HepG2 (cell line): ENCODE data around the gene REC114. TPM values are rescaled to one million over a fixed set of nuclear protein-coding genes. Genes with fewer than 3 reads are reported as not detected.

Source experiments
- ATAC-seq: fragments of 200-7000 bp; cut with Tn5 transposase; 3 replicates; pipeline ENCODE4 v1.9.1; 2020; ENCODE audit warnings: mild to moderate bottlenecking, moderate library complexity
- BruUV-seq: library from RNA; stranded (reverse); fragments of 400-500 nt; replicated peaks from 2 replicates; lab custom pipeline; 2021; lab: Mats Ljungman, UMichigan
- CTCF ChIA-PET: fragments of 300-600 bp; formaldehyde crosslinking; extraction: SDS; loops from one replicate; lab custom pipeline; 2021; ENCODE audit warnings: low total read pairs, inconsistent platforms, low intra/inter-chr PET ratio; lab: Yijun Ruan, JAX
- POLR2A ChIA-PET: fragments of 350-600 bp; sonication (Branson Sonifier 250); formaldehyde crosslinking; loops from one replicate; lab custom pipeline; 2020; ENCODE audit warnings: antibody characterized with exemption, inconsistent platforms; lab: Yijun Ruan, JAX
- DNase-seq: peaks from one replicate; pipeline ENCODE4 v3.0.0-alpha.2; 2015; ENCODE audit warnings: low spot score
- FAIRE-seq: peaks from 3 replicates; lab custom pipeline; 2011; peaks lifted over from hg19 to GRCh38; lab: Jason Lieb, UNC
- H2AFZ ChIP-seq: one replicate; pipeline ENCODE4 v1.6.1; 2011; ENCODE audit warnings: low read length, inconsistent platforms
- H3K27ac ChIP-seq: fragments of 300-600 bp; 3 replicates; pipeline ENCODE4 v1.8.0; 2011; ENCODE audit warnings: mixed run types, mild to moderate bottlenecking, mixed read lengths, low read length, inconsistent platforms; ENCODE audit not compliant: insufficient read depth; ENCODE audit errors: extremely low read length
- H3K27me3 ChIP-seq, 2 experiments: fragments of 200-600 bp in 1 of 2; 2 replicates in 1 of 2; 3 replicates in 1 of 2; pipeline versions ENCODE4 v1.6.0 to v1.8.0; 2011; ENCODE audit warnings: low read length in 2 of 2, mild to moderate bottlenecking in 2 of 2, moderate library complexity in 2 of 2, inconsistent platforms in 1 of 2; ENCODE audit not compliant: insufficient read depth in 2 of 2, control insufficient read depth in 1 of 2
- H3K36me3 ChIP-seq, 2 experiments: fragments of 200-600 bp in 1 of 2; replicated peaks in 1 of 2; 2 replicates in 1 of 2; 3 replicates in 1 of 2; pipeline versions ENCODE4 v1.5.1 to v1.8.0; 2011; ENCODE audit warnings: low read length in 2 of 2, inconsistent platforms in 1 of 2; ENCODE audit not compliant: insufficient read depth in 2 of 2, control insufficient read depth in 1 of 2
- H3K4me1 ChIP-seq: 2 replicates; pipeline ENCODE4 v1.5.1; 2012; ENCODE audit warnings: low read length, inconsistent platforms; ENCODE audit not compliant: insufficient read depth
- H3K4me2 ChIP-seq: 2 replicates; pipeline ENCODE4 v1.6.0; 2011; ENCODE audit warnings: low read depth, low read length, inconsistent platforms
- H3K4me3 ChIP-seq, 3 experiments: fragments of 200-600 bp in 1 of 3; sonication (generic), shearing (Covaris generic) in 1 of 3; replicated peaks in 1 of 3; 2 replicates each; pipeline ENCODE4 v1.5.1; 2011 to 2016; ENCODE audit warnings: low read length in 3 of 3, inconsistent platforms in 2 of 3, low read depth in 2 of 3, mild to moderate bottlenecking in 2 of 3, control low read depth in 1 of 3, mixed read lengths in 1 of 3; ENCODE audit not compliant: insufficient read depth in 1 of 3
- H3K79me2 ChIP-seq: one replicate; pipeline ENCODE4 v1.6.1; 2011; ENCODE audit warnings: low read length, inconsistent platforms; ENCODE audit not compliant: insufficient read depth
- H3K9ac ChIP-seq: 2 replicates; pipeline ENCODE4 v1.6.0; 2011; ENCODE audit warnings: mild to moderate bottlenecking, low read depth, low read length, inconsistent platforms; ENCODE audit not compliant: insufficient read depth
- H3K9me3 ChIP-seq: 2 replicates; pipeline ENCODE4 v1.5.1; 2012; ENCODE audit warnings: mild to moderate bottlenecking, low read length
- H4K20me1 ChIP-seq: 2 replicates; pipeline ENCODE4 v1.6.0; 2011; ENCODE audit warnings: inconsistent platforms, mild to moderate bottlenecking, low read length, moderate library complexity; ENCODE audit not compliant: insufficient read depth
- FOXK2 ChIP-seq: fragments of 450-650 bp; IDR thresholded peaks from 2 replicates; pipeline ENCODE4 v1.6.1; 2016
- GZF1 ChIP-seq: sonication (generic); formaldehyde crosslinking; IDR thresholded peaks from 2 replicates; pipeline ENCODE4 v1.5.1; 2020; ENCODE audit warnings: mild to moderate bottlenecking, missing genetic modification reagents
- KLF15 ChIP-seq: sonication (generic); formaldehyde crosslinking; IDR thresholded peaks from 2 replicates; pipeline ENCODE4 v1.8.1; 2023; ENCODE audit warnings: borderline replicate concordance, mild to moderate bottlenecking, inconsistent platforms, missing genetic modification reagents, mixed read lengths
- NCOR1 ChIP-seq: fragments of 200-600 bp; sonication (generic); IDR thresholded peaks from 2 replicates; pipeline ENCODE4 v1.7.0; 2017; ENCODE audit warnings: antibody characterized with exemption, low read length, borderline replicate concordance
- SRSF9 ChIP-seq: fragments of 200-400 bp; formaldehyde crosslinking; IDR thresholded peaks from 2 replicates; pipeline ENCODE4 v1.6.1; 2018; ENCODE audit warnings: borderline replicate concordance, mild to moderate bottlenecking, low read depth, low read length; ENCODE audit not compliant: insufficient read depth, poor library complexity, severe bottlenecking
- TBX2 ChIP-seq: sonication (generic); formaldehyde crosslinking; IDR thresholded peaks from 2 replicates; pipeline ENCODE4 v1.5.0; 2020; ENCODE audit warnings: missing genetic modification reagents, mild to moderate bottlenecking, borderline replicate concordance
- TCF12 ChIP-seq, 2 experiments: fragments of 450-650 bp in 1 of 2; sonication (generic) in 1 of 2; formaldehyde crosslinking in 1 of 2; IDR thresholded peaks; 2 replicates each; pipeline versions ENCODE4 v1.6.1 to v1.8.0; 2017 to 2022; ENCODE audit warnings: antibody characterized with exemption in 1 of 2, mild to moderate bottlenecking in 1 of 2, missing genetic modification reagents in 1 of 2, moderate library complexity in 1 of 2
- TEAD3 ChIP-seq: optimal IDR thresholded peaks from 2 replicates; pipeline ENCODE3; 2016; ENCODE audit warnings: borderline replicate concordance
- ZNF629 ChIP-seq: sonication (generic); formaldehyde crosslinking; conservative IDR thresholded peaks from 2 replicates; pipeline ENCODE4 v1.5.0; 2020; ENCODE audit warnings: missing genetic modification reagents
- ZSCAN22 ChIP-seq: sonication (generic); formaldehyde crosslinking; IDR thresholded peaks from 2 replicates; pipeline ENCODE4 v1.4.0; 2020; ENCODE audit warnings: mild to moderate bottlenecking, missing genetic modification reagents
- WGBS: methylation state at CpG from one replicate; pipeline ENCODE4 v1.1.6; 2017; ENCODE audit warnings: low lambda C conversion rate; 5-methylcytosine and 5-hydroxymethylcytosine counted together
- in situ Hi-C: cut with HindIII; loops from 2 replicates; pipeline ENCODE4 v1.10.0; 2017; ENCODE audit warnings: low pct_unique_long_range_greater_than_20kb; ENCODE audit not compliant: extremely low pct_ligation_motif_present
- intact Hi-C: fragments of 100-400 bp; cut with micrococcal nuclease; formaldehyde crosslinking; loops from one replicate; pipeline ENCODE4 v1.10.0; 2022; ENCODE audit not compliant: unreplicated experiment
- polyA plus RNA-seq, 8 experiments: library from polyadenylated mRNA; depleted of rRNA in 3 of 8; stranded (reverse) in 7 of 8; unstranded in 1 of 8; fragments of >200 nt; fragmentation: Illumina TruSeq in 4 of 8; extraction: Trizol in 4 of 8; gene quantifications; 2 replicates each; pipeline versions ENCODE4 v1.2.1 to v1.2.3, GENCODE V29; 2011 to 2016; ENCODE audit warnings: low read depth in 4 of 8, missing spikeins in 1 of 8, mixed read lengths in 1 of 8; ENCODE audit not compliant: insufficient read depth in 1 of 8
- total RNA-seq, 5 experiments: library from RNA; depleted of rRNA; stranded (reverse); fragments of >200 nt; fragmentation: Illumina TruSeq; extraction: Trizol; gene quantifications; 2 replicates each; pipeline ENCODE4 v1.2.3, GENCODE V29; 2016; ENCODE audit warnings: low read depth in 1 of 5
- TF ChIP-seq, protein P1 (sequence below): sonication (generic); formaldehyde crosslinking; IDR thresholded peaks from 2 replicates; pipeline ENCODE4 v1.5.1; 2020; ENCODE audit warnings: mild to moderate bottlenecking, moderate library complexity, missing genetic modification reagents
- TF ChIP-seq, protein P2 (sequence below): sonication (generic); formaldehyde crosslinking; IDR thresholded peaks from 2 replicates; pipeline ENCODE4 v1.5.0; 2020; ENCODE audit warnings: missing genetic modification reagents
- TF ChIP-seq, protein P3 (sequence below): sonication (generic); formaldehyde crosslinking; IDR thresholded peaks from 2 replicates; pipeline ENCODE4 v1.5.0; 2020; ENCODE audit warnings: missing genetic modification reagents
- TF ChIP-seq, protein P4 (sequence below): sonication (generic); formaldehyde crosslinking; IDR thresholded peaks from 2 replicates; pipeline ENCODE4; 2020; ENCODE audit warnings: missing genetic modification reagents, mild to moderate bottlenecking, borderline replicate concordance

The REC114 gene
- total and polyA plus RNA-seq, 2 of the 13 experiments (the other 11 are each of a cell fraction or from before 2014, with no cell fraction given): not detected

DNA sequence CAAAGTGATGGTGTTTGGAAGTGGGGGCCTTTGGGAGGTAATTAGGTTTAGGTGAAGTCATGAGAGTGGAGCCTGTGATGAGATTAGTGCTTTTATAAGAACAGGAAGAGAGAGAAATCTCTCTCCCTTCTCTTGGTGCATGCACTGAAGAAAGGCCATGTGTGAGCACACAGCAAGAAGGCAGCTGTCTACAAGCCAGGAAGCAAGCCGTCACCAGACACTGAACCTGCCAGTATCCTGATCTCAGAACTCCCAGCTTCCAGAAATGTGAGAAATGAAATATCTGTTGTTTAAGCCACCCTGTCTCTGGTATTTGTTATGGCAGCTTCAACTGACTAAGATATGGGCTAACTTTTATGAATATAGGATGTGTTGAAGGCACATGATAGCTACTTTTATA, 72.6 kb downstream of the REC114 start (continued):
- TF ChIP-seq FOXK2 (no peak), TEAD3 (CRISPR knock-in tag) (no peak)

DNA sequence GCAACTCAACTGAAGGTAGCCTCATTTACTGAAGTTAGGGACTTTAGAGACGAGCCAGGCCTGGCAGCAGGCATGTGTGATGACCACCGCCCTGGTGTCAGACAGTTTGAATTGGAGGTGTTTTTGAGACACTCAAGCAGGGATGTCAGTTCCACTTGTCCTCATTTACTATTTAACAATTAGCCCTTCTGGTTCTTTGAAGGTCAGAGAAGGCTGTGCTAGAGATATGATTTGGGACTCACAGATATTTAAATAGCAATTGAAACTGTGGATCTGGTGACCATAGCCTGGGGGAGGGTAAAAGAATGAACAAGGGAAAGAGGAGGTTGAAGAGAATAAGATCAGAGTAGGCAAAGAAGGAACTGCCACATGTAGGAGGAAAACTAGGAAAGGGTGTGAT, 74.6 kb downstream of the REC114 start:
- ATAC-seq (no peak), DNase-seq (no peak), FAIRE-seq (no peak)
- Histone ChIP-seq H3K4me2 (no peak overlapping the region), H3K9me3 (no peaks in the 10 kb centered on the region), H2AFZ (no peak overlapping the region), H3K4me1 (no peaks in the 10 kb centered on the region), H3K4me3 (no peak overlapping the region), H3K27ac (no peak overlapping the region), H4K20me1 (no peaks in the 10 kb centered on the region), H3K27me3 (no peaks in the 10 kb centered on the region; a peak in 1 of 5 replicates), H3K9ac (no peak overlapping the region), H3K79me2 (no peaks in the 10 kb centered on the region), H3K36me3 (no peaks in the 10 kb centered on the region)
- in situ Hi-C loops (no loop called here), intact Hi-C loops (no loop called here)
- no TSS peak for BruUV-seq
- WGBS: 43% methylated on average over 2 of the region's 2 CpGs
- POLR2A ChIA-PET: no interaction called here
- CTCF ChIA-PET: no interaction called here
- TF ChIP-seq, protein P1, sequence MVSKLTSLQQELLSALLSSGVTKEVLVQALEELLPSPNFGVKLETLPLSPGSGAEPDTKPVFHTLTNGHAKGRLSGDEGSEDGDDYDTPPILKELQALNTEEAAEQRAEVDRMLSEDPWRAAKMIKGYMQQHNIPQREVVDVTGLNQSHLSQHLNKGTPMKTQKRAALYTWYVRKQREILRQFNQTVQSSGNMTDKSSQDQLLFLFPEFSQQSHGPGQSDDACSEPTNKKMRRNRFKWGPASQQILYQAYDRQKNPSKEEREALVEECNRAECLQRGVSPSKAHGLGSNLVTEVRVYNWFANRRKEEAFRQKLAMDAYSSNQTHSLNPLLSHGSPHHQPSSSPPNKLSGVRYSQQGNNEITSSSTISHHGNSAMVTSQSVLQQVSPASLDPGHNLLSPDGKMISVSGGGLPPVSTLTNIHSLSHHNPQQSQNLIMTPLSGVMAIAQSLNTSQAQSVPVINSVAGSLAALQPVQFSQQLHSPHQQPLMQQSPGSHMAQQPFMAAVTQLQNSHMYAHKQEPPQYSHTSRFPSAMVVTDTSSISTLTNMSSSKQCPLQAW (CRISPR knock-in tag): no peak
- TF ChIP-seq KLF15 (CRISPR knock-in tag) (no peak), TBX2 (CRISPR knock-in tag) (no peak), NCOR1 (no peak), ZSCAN22 (CRISPR knock-in tag) (no peak), ZNF629 (CRISPR knock-in tag) (no peak), GZF1 (no peak), TCF12 (IDR thresholded peaks at IDR 0.05) (no peak), TCF12 (CRISPR knock-in tag; IDR thresholded peaks at IDR 0.05) (no peak), SRSF9 (no peak)
- TF ChIP-seq, protein P2, sequence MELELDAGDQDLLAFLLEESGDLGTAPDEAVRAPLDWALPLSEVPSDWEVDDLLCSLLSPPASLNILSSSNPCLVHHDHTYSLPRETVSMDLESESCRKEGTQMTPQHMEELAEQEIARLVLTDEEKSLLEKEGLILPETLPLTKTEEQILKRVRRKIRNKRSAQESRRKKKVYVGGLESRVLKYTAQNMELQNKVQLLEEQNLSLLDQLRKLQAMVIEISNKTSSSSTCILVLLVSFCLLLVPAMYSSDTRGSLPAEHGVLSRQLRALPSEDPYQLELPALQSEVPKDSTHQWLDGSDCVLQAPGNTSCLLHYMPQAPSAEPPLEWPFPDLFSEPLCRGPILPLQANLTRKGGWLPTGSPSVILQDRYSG (CRISPR knock-in tag): no peak
- TF ChIP-seq, protein P3, sequence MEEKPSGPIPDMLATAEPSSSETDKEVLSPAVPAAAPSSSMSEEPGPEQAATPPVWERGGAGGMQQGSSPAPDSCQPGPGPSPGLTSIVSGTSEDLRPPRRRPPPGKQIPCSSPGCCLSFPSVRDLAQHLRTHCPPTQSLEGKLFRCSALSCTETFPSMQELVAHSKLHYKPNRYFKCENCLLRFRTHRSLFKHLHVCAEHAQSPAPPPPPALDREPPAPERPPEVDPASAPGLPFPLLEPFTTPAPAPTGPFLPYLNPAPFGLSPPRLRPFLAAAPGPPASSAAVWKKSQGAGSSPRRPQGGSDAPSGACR (CRISPR knock-in tag): no peak
- TF ChIP-seq, protein P4, sequence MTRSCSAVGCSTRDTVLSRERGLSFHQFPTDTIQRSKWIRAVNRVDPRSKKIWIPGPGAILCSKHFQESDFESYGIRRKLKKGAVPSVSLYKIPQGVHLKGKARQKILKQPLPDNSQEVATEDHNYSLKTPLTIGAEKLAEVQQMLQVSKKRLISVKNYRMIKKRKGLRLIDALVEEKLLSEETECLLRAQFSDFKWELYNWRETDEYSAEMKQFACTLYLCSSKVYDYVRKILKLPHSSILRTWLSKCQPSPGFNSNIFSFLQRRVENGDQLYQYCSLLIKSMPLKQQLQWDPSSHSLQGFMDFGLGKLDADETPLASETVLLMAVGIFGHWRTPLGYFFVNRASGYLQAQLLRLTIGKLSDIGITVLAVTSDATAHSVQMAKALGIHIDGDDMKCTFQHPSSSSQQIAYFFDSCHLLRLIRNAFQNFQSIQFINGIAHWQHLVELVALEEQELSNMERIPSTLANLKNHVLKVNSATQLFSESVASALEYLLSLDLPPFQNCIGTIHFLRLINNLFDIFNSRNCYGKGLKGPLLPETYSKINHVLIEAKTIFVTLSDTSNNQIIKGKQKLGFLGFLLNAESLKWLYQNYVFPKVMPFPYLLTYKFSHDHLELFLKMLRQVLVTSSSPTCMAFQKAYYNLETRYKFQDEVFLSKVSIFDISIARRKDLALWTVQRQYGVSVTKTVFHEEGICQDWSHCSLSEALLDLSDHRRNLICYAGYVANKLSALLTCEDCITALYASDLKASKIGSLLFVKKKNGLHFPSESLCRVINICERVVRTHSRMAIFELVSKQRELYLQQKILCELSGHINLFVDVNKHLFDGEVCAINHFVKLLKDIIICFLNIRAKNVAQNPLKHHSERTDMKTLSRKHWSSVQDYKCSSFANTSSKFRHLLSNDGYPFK (CRISPR knock-in tag): no peak
